Bronchial epithelial cell (primary cell): Measurements from ENCODE around the gene GPR85. TPM values are rescaled to one million over a fixed set of nuclear protein-coding genes. Genes with fewer than 3 reads are reported as not detected.

Experiments
- DNase-seq: peaks from one replicate; pipeline ENCODE4 v3.0.0-alpha.2; 2010; ENCODE audit warnings: low read depth
- FAIRE-seq: peaks from 2 replicates; lab custom pipeline; 2011; peaks lifted over from hg19 to GRCh38; lab: Jason Lieb, UNC
- H3K27me3 ChIP-seq: 2 replicates; pipeline ENCODE4 v1.5.1; 2011; ENCODE audit warnings: low read length; ENCODE audit not compliant: control insufficient read depth, insufficient read depth
- H3K36me3 ChIP-seq: 2 replicates; pipeline ENCODE4 v1.5.1; 2011; ENCODE audit warnings: low read length; ENCODE audit not compliant: control insufficient read depth, insufficient read depth
- H3K4me3 ChIP-seq: 2 replicates; pipeline ENCODE4 v1.5.1; 2011; ENCODE audit warnings: mild to moderate bottlenecking, low read depth, low read length, control low read depth
- CTCF ChIP-seq: IDR thresholded peaks from 2 replicates; pipeline ENCODE4 v1.5.1; 2011; ENCODE audit warnings: mild to moderate bottlenecking, moderate library complexity, low read length, control low read depth, inconsistent platforms; ENCODE audit not compliant: insufficient read depth, severe bottlenecking
- total RNA-seq: library from RNA; depleted of rRNA; stranded (reverse); fragments of >200 nt; gene quantifications from 2 replicates; pipeline ENCODE4 v1.2.1, GENCODE V29; 2014

GPR85 gene
- total RNA-seq, 1 donor from 2014 or later, result 0.26 TPM

- H3K27me3 ChIP-seq, result no peaks in the 10 kb centered on the region
- DNase-seq (no peak), FAIRE-seq (no peak)
- TF ChIP-seq CTCF, result no peak
- H3K36me3 ChIP-seq, result no peaks in the 10 kb centered on the region
- no peak overlapping the region for H3K4me3 ChIP-seq
These were observed 6.1 kb upstream of the GPR85 start for GRCh38 chr7:113092762-113093161.

GRCh38 chr7:113087071-113087998, 708 bp upstream of the GPR85 start:
- no peak for TF ChIP-seq CTCF
- peak; percentile 70 for DNase-seq
- peak overlapping the region; percentile 65 for H3K4me3 ChIP-seq
- H3K27me3 ChIP-seq, result no peaks in the 10 kb centered on the region
- no peaks in the 10 kb centered on the region for H3K36me3 ChIP-seq
- no peak for FAIRE-seq

GRCh38 chr7:113085781-113086390, 741 bp downstream of the GPR85 start:
- no peak for DNase-seq
- TF ChIP-seq CTCF, result no peak
- H3K4me3 ChIP-seq, result peak overlapping the region; percentile 65
- no peak for FAIRE-seq
- H3K36me3 ChIP-seq, result no peaks in the 10 kb centered on the region
- H3K27me3 ChIP-seq, result no peaks in the 10 kb centered on the region

GRCh38 chr7:113084496-113085172, 2.0 kb downstream of the GPR85 start:
- TF ChIP-seq CTCF, result no peak
- H3K36me3 ChIP-seq, result no peaks in the 10 kb centered on the region
- FAIRE-seq, result no peak
- no peaks in the 10 kb centered on the region for H3K27me3 ChIP-seq
- no peak overlapping the region for H3K4me3 ChIP-seq
- no peak for DNase-seq

- DNase-seq (no peak), FAIRE-seq (no peak)
- Histone ChIP-seq H3K4me3 (no peak overlapping the region), H3K27me3 (no peaks in the 10 kb centered on the region), H3K36me3 (no peaks in the 10 kb centered on the region)
- no peak for TF ChIP-seq CTCF
These were observed 2.7 kb downstream of the GPR85 start for GRCh38 chr7:113083816-113084495.
